Left lung (tissue), 10 donors: ENCODE data around the gene KCNA2. TPM values are rescaled to one million over a fixed set of nuclear protein-coding genes. Genes with fewer than 3 reads are reported as not detected.

Experiments used
- ATAC-seq: fragments of 200-7000 bp; cut with Tn5 transposase; one replicate; pipeline ENCODE4 v1.9.1; 2020; ENCODE audit warnings: moderate library complexity
- DNase-seq, 4 donors: peaks; one replicate each; pipeline ENCODE4 v3.0.0-alpha.2; 2013 to 2020
- H3K27ac ChIP-seq, 2 donors: fragments of 200-600 bp; sonication (generic) in 1 of 2; one replicate each; pipeline versions ENCODE4 v1.5.0 to v1.8.0; 2020 to 2021
- H3K27me3 ChIP-seq, 2 donors: fragments of 200-600 bp; sonication (generic) in 1 of 2; one replicate each; pipeline versions ENCODE4 v1.5.0 to v1.8.0; 2020 to 2021
- H3K36me3 ChIP-seq, 2 donors: fragments of 200-600 bp; sonication (generic) in 1 of 2; one replicate each; pipeline versions ENCODE4 v1.5.0 to v1.8.0; 2020 to 2021
- H3K4me1 ChIP-seq, 2 donors: fragments of 200-600 bp; one replicate each; pipeline ENCODE4 v1.8.0; 2021
- H3K4me3 ChIP-seq, 2 donors: fragments of 200-600 bp; sonication (generic) in 1 of 2; one replicate each; pipeline versions ENCODE4 v1.5.0 to v1.8.0; 2020 to 2021; ENCODE audit warnings: mild to moderate bottlenecking in 1 of 2
- H3K9me3 ChIP-seq, 2 donors: fragments of 200-600 bp; sonication (generic) in 1 of 2; one replicate each; pipeline versions ENCODE4 v1.5.0 to v1.8.0; 2020 to 2021
- intact Hi-C, 2 donors: fragments of 100-400 bp; cut with DNase I; formaldehyde crosslinking; loops; one replicate each; pipeline versions ENCODE4 v1.11.2 to v1.14.2; 2022
- polyA plus RNA-seq, 6 donors: library from polyadenylated mRNA; unstranded; fragments of 120-200 nt; gene quantifications; one replicate each; pipeline ENCODE4 v1.2.1, GENCODE V29; 2013; ENCODE audit not compliant: insufficient read length in 6 of 6
- total RNA-seq, 2 donors: library from RNA; stranded (reverse); fragmentation: NEBNext Ultra II Directional; extraction: Animal tissue kit (Norgen Biotek cat#: 25700); gene quantifications; one replicate each; pipeline ENCODE4 v1.2.1, GENCODE V29; 2021
- TF ChIP-seq, protein P1 (sequence below), 2 donors: fragments of 200-600 bp; sonication (generic) in 1 of 2; IDR thresholded peaks; one replicate each; pipeline versions ENCODE4 v1.5.0 to v1.8.0; 2021; ENCODE audit warnings: antibody characterized with exemption in 2 of 2
- donor health status: DM: no; HTN: yes; CAD: no.
- donor health status: DM: no; HTN: no; CAD: no.

The KCNA2 gene
- total and polyA plus RNA-seq, 8 donors, result 0.42 to 1.1 (median 0.72) TPM

DNA sequence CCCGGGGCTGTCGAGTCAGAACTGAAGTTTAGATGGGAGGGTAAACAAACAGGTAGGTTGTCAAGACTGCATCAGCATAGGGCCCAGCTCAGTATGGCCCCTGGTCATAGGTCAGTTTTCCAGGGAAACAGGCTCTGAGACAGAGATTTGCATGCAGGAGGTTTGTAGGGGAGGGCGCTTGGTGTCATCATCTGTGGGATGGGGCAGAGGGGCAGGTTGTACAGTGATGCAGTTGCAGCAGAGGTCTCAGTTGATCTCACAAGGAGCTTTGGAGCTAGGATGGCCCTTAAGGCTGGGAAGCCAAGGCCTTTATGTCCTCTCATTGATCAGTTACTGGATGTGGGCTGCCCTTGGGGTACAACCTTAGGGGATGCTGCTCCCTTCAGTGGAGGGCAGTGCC is 48.7 kb downstream of the KCNA2 start:
- Histone ChIP-seq H3K9me3 (no peaks in the 10 kb centered on the region), H3K27me3 (peaks cover 9 to 78% of the 10 kb centered on the region in 2 donors), H3K4me3 (no peak overlapping the region), H3K27ac (no peak overlapping the region), H3K4me1 (peaks cover 0 to 10% of the 10 kb centered on the region in 2 donors), H3K36me3 (no peaks in the 10 kb centered on the region)
- ATAC-seq, result no peak
- intact Hi-C loops, result no loop called here
- DNase-seq, result no peak
- TF ChIP-seq, protein P1, sequence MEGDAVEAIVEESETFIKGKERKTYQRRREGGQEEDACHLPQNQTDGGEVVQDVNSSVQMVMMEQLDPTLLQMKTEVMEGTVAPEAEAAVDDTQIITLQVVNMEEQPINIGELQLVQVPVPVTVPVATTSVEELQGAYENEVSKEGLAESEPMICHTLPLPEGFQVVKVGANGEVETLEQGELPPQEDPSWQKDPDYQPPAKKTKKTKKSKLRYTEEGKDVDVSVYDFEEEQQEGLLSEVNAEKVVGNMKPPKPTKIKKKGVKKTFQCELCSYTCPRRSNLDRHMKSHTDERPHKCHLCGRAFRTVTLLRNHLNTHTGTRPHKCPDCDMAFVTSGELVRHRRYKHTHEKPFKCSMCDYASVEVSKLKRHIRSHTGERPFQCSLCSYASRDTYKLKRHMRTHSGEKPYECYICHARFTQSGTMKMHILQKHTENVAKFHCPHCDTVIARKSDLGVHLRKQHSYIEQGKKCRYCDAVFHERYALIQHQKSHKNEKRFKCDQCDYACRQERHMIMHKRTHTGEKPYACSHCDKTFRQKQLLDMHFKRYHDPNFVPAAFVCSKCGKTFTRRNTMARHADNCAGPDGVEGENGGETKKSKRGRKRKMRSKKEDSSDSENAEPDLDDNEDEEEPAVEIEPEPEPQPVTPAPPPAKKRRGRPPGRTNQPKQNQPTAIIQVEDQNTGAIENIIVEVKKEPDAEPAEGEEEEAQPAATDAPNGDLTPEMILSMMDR (IDR thresholded peaks at IDR 0.05), result no peak

DNA sequence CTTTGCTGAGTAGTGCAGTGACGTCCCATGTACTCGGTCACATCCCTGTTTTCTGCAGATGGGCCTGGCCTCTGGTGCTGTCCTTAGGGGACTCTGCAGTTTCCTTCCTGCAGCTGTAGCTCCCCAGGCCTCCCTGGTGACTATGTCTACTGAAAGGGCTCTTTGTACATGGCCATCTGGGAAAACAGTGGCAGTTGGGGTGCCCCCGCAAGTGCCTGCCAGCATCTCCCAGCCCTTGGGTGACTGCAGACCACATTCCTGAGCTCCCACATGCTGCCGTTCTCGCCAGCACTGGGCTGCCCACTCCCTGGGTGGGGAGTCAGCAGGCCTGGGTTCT is 49.7 kb downstream of the KCNA2 start:
- Histone ChIP-seq H3K27ac (no peak overlapping the region), H3K4me3 (no peak overlapping the region), H3K4me1 (peaks cover 0 to 10% of the 10 kb centered on the region in 2 donors), H3K9me3 (no peaks in the 10 kb centered on the region), H3K27me3 (peaks cover 9 to 88% of the 10 kb centered on the region in 2 donors), H3K36me3 (no peaks in the 10 kb centered on the region)
- TF ChIP-seq, protein P1 (IDR thresholded peaks at IDR 0.05), result no peak
- intact Hi-C loops, result no loop called here
- no peak for ATAC-seq
- no peak for DNase-seq

DNA sequence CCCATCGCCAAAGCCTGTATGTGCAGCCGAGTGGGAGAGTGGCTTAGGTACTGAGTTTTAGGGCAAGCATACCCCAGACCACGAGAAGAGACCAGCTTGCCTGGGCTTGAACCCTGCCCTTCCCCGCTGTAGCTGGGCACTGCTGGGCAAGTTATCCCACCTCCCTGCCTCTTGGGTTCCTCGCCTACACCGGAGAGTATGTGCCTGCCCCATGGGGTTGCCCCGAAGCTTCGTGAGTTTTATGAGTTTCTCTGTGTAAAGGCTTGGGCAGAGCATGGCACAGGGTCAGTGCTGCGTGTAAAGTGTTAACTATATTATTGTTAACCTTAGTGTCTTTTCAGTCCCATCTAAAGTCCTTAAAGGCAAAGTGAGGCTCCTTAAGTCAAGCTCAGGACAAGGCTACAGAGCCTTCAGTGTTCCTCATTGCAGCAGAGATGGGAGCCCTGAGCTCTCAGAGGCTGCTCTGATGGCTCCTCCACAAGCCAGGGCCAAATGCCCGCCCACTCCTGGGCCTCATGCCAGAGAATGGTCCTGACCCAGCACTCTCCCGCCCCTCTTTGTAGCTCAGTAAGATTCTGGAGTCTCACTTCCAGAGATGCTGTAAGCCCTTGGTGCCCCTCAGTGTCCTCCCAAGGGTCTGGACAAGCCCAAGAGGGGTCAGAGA is 50.2 kb downstream of the KCNA2 start:
- no peak overlapping the region for H3K4me3 ChIP-seq
- ATAC-seq, result peak; percentile 11

DNA sequence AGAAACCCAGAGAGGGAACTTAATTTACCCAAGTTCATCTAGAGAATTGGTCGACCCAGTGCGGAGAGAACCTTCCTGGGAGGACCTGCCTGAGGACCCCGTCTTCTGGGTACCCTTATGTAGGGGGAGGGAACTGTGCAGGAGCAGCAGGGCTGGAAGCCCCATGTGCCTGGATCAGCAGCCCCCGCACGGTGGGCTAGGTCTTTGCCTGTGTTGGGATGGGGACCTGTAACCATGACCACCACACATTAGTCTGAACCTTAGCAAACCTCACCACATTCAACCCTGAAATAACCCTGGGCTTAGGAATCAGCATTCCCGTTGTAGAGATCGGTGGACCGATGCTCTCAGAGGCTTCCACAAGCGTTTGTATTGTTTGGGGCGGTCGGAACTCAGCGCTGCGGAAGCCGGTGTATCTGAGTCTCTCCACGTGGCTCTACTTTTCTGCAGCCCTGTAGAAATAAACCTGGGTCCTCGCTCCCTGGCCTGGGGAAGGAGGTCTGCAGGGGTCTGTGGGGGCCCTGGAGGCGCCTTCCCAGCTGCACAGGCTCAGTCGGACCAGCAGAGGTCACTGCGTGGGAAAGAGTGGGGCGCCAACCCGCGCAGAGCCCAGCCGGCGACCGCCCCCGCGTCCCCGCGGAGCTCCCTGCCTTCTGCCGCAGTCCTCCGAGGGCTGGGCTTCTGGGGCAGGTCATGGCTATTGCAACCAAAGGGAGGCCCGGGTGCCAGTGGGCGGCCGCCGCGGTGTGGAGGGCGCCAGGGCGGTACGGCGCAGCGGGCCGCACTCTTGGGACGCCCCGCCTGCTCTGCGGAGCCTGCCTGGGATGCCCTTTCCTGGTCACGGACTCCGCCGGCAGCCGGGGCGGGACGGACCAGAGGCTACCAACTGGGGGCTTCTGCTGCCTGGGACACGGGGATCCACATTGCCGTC is 51.0 kb downstream of the KCNA2 start:
- ATAC-seq (peak; percentile 95), DNase-seq (peak; percentile 29 to 86 (median 42))
- Histone ChIP-seq H3K36me3 (no peaks in the 10 kb centered on the region), H3K9me3 (no peaks in the 10 kb centered on the region), H3K4me3 (peak overlapping the region; percentile 23 to 26), H3K27me3 (peaks cover 9 to 87% of the 10 kb centered on the region in 2 donors), H3K27ac (no peak overlapping the region), H3K4me1 (peaks cover 0 to 10% of the 10 kb centered on the region in 2 donors)
- intact Hi-C loops, result no loop called here
- TF ChIP-seq, protein P1 (IDR thresholded peaks at IDR 0.05), result peak; percentile 64 to 78

More for the DNA sequence above, 50.2 kb downstream of the KCNA2 start:
- intact Hi-C loops, result no loop called here
- Histone ChIP-seq H3K27me3 (peaks cover 9 to 93% of the 10 kb centered on the region in 2 donors), H3K4me1 (peaks cover 0 to 10% of the 10 kb centered on the region in 2 donors), H3K9me3 (no peaks in the 10 kb centered on the region), H3K36me3 (no peaks in the 10 kb centered on the region), H3K27ac (no peak overlapping the region)
- peak in 2 of 4 donors; percentile 62 to 75 for DNase-seq
- TF ChIP-seq, protein P1 (IDR thresholded peaks at IDR 0.05), result no peak

DNA sequence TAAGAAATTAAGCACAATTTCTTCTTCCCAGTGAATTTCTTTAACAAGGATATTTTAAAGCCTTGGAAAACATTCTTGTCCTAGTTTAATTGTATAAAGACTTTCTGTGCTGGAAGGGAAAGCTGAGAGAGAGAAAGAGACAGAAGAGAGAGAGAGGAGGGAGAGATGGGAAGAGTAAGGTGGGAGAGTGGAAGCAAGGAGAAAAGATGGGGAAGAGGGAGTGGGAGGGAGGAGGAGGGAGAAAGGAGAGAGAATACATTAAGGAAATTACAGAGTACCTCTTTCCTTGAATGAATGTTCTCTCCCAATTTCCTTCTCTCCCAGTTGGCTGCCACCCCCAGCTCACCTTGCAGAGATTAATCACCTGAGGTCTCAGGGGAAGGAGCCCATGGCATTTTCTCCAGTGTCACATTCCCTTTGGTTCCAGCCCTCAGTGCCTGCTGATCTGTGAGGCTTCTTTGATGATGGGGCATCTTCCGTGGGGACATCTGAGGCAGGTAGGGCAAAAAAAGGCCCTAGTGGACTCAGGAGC is 54.8 kb downstream of the KCNA2 start:
- Histone ChIP-seq H3K4me3 (no peak overlapping the region), H3K4me1 (peaks cover 0 to 10% of the 10 kb centered on the region in 2 donors), H3K36me3 (no peaks in the 10 kb centered on the region), H3K9me3 (no peaks in the 10 kb centered on the region), H3K27me3 (peaks cover 9 to 55% of the 10 kb centered on the region in 2 donors), H3K27ac (no peak overlapping the region)
- TF ChIP-seq, protein P1 (IDR thresholded peaks at IDR 0.05), result no peak
- intact Hi-C loops, result loop anchor here in 1 of 2 donors (2.0 kb wide), 1 partner anchor 63 kb away; no protein-coding TSS in a partner anchor
- ATAC-seq (no peak), DNase-seq (no peak)
